ENCODE results near the gene KRTAP4-12.
"Not testable (repeated sequence)": the region's sequence is repeated elsewhere in the genome, so short reads cannot be mapped to it uniquely, and the experiment has no call there.

Gene KRTAP4-12

GRCh38 chr17:41084100-41084856 lies 39.7 kb downstream of the KRTAP4-12 start, which contains the start of gene KRTAP4-7:
KRTAP4-7 (plus strand) TSS chr17:41084150; CDS start chr17:41084207, 57 bp downstream.
- DNase-seq = not testable (repeated sequence)

GRCh38 chr17:41083427-41083826 lies 40.6 kb downstream of the KRTAP4-12 start:
- DNase-seq = not testable (repeated sequence)

GRCh38 chr17:41082626-41083025 lies 41.4 kb downstream of the KRTAP4-12 start:
- no peak for DNase-seq

- DNase-seq = no peak
Observed at GRCh38 chr17:41076788-41077187, 47.2 kb downstream of the KRTAP4-12 start.

GRCh38 chr17:41073676-41074075 lies 50.3 kb downstream of the KRTAP4-12 start:
- no peak for DNase-seq

All from activated effector memory CD4-positive, alpha-beta T cell treated with anti-CD3 and anti-CD28 coated beads, Interleukin-2, amount 50 U/mL, for 16 hours (primary cell).